HepG2 (cell line): ENCODE measurements around the gene PARD3. TPM values are rescaled to one million over a fixed set of nuclear protein-coding genes. Genes with fewer than 3 reads are reported as not detected.

Source experiments
- DRAP1 ChIP-seq: IDR thresholded peaks from 2 replicates; pipeline ENCODE4 v1.6.1; 2016; ENCODE audit warnings: missing genetic modification reagents, missing compliant biosample characterization
- HNF1A ChIP-seq, 2 experiments: sonication (generic) in 1 of 2; formaldehyde crosslinking in 1 of 2; IDR thresholded peaks; 2 replicates each; pipeline versions ENCODE4 v1.4.0 to v1.6.1; 2016 to 2020; ENCODE audit warnings: borderline replicate concordance in 1 of 2, low read depth in 1 of 2, mild to moderate bottlenecking in 1 of 2, missing genetic modification reagents in 1 of 2
- HNF4G ChIP-seq, 2 experiments: sonication (generic) in 1 of 2; formaldehyde crosslinking in 1 of 2; IDR thresholded peaks; 2 replicates each; pipeline versions ENCODE4 v1.4.0 to v1.6.1; 2011 to 2020; ENCODE audit warnings: borderline replicate concordance in 2 of 2, low read depth in 2 of 2, mild to moderate bottlenecking in 2 of 2, low read length in 1 of 2, missing genetic modification reagents in 1 of 2, moderate library complexity in 1 of 2
- HOMEZ ChIP-seq: IDR thresholded peaks from 2 replicates; pipeline ENCODE4 v1.6.1; 2016; ENCODE audit warnings: low read depth
- NFIC ChIP-seq: IDR thresholded peaks from 2 replicates; pipeline ENCODE4 v1.6.1; 2012; ENCODE audit warnings: mild to moderate bottlenecking, low read length, inconsistent platforms
- PRDM4 ChIP-seq: sonication (generic); formaldehyde crosslinking; IDR thresholded peaks from 2 replicates; pipeline ENCODE4 v1.9.0; 2021; ENCODE audit warnings: missing genetic modification reagents, borderline replicate concordance
- RARG ChIP-seq: sonication (generic); formaldehyde crosslinking; IDR thresholded peaks from 2 replicates; pipeline ENCODE4 v1.4.0; 2020; ENCODE audit warnings: low read depth, mild to moderate bottlenecking, missing genetic modification reagents
- SMAD1 ChIP-seq: sonication (generic); formaldehyde crosslinking; IDR thresholded peaks from 2 replicates; pipeline ENCODE4 v1.4.0; 2020; ENCODE audit warnings: missing genetic modification reagents, low read depth, mild to moderate bottlenecking, borderline replicate concordance
- ZNF33A ChIP-seq: sonication (generic); formaldehyde crosslinking; IDR thresholded peaks from 2 replicates; pipeline ENCODE4 v1.5.1; 2020; ENCODE audit warnings: missing genetic modification reagents, mild to moderate bottlenecking, moderate library complexity, borderline replicate concordance
- polyA plus RNA-seq, 8 experiments: library from polyadenylated mRNA; depleted of rRNA in 3 of 8; stranded (reverse) in 7 of 8; unstranded in 1 of 8; fragments of >200 nt; fragmentation: Illumina TruSeq in 4 of 8; extraction: Trizol in 4 of 8; gene quantifications; 2 replicates each; pipeline versions ENCODE4 v1.2.1 to v1.2.3, GENCODE V29; 2011 to 2016; ENCODE audit warnings: low read depth in 4 of 8, missing spikeins in 1 of 8, mixed read lengths in 1 of 8; ENCODE audit not compliant: insufficient read depth in 1 of 8
- total RNA-seq, 5 experiments: library from RNA; depleted of rRNA; stranded (reverse); fragments of >200 nt; fragmentation: Illumina TruSeq; extraction: Trizol; gene quantifications; 2 replicates each; pipeline ENCODE4 v1.2.3, GENCODE V29; 2016; ENCODE audit warnings: low read depth in 1 of 5
- TF ChIP-seq, protein P1 (sequence below): sonication (generic); formaldehyde crosslinking; IDR thresholded peaks from 2 replicates; pipeline ENCODE4 v1.5.0; 2020; ENCODE audit warnings: mild to moderate bottlenecking, missing genetic modification reagents, borderline replicate concordance

PARD3 gene
- total and polyA plus RNA-seq, 2 of the 13 experiments (the other 11 are each of a cell fraction or from before 2014, with no cell fraction given) = 40.9 to 60.0 TPM

DNA sequence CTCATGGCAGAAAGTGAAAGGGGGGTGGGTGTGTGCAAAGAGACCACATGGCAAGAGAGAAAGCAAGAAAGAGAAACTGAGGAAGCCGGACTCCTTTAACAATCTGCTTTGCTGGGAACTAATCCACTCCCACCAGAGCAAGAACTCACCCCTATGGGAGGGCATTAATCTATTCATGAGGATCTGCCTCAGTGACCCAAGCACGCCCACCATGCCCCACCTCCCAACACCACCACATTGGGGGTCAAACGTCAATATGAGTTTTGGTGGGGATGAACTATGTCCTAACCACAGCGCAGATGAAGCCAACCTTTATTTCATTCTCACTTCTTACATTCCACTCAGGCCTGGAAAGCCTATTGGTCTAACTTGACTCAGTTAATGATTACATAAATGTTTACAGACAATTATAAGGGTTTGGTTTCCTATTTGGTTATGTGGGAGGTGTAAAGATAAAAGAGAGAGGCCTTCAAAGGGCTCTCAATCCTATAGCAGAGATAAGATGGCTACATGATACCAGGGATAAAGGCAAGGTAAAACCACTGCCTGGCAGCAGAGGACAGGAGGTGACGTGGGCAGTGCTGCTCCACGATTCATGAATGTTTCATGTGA lies 601.8 kb downstream of the PARD3 start (continued):
- TF ChIP-seq HNF4G (IDR thresholded peaks at IDR 0.05; ENCODE audit: borderline replicate concordance, low read depth, low read length) (peak; percentile 3; the same call in 1 of the 2 replicates), HNF4G (CRISPR knock-in tag; IDR thresholded peaks at IDR 0.05; ENCODE audit: borderline replicate concordance, low read depth) (no peak), DRAP1 (CRISPR knock-in tag) (no peak), ZNF33A (CRISPR knock-in tag) (no peak), HOMEZ (peak; percentile 98), NFIC (peak; percentile 95), HNF1A (IDR thresholded peaks at IDR 0.05; ENCODE audit: low read depth) (peak; percentile 99), HNF1A (CRISPR knock-in tag; IDR thresholded peaks at IDR 0.05; ENCODE audit: borderline replicate concordance) (peak; percentile 100), RARG (no peak), SMAD1 (CRISPR knock-in tag) (no peak), PRDM4 (no peak)
- TF ChIP-seq, protein P1, sequence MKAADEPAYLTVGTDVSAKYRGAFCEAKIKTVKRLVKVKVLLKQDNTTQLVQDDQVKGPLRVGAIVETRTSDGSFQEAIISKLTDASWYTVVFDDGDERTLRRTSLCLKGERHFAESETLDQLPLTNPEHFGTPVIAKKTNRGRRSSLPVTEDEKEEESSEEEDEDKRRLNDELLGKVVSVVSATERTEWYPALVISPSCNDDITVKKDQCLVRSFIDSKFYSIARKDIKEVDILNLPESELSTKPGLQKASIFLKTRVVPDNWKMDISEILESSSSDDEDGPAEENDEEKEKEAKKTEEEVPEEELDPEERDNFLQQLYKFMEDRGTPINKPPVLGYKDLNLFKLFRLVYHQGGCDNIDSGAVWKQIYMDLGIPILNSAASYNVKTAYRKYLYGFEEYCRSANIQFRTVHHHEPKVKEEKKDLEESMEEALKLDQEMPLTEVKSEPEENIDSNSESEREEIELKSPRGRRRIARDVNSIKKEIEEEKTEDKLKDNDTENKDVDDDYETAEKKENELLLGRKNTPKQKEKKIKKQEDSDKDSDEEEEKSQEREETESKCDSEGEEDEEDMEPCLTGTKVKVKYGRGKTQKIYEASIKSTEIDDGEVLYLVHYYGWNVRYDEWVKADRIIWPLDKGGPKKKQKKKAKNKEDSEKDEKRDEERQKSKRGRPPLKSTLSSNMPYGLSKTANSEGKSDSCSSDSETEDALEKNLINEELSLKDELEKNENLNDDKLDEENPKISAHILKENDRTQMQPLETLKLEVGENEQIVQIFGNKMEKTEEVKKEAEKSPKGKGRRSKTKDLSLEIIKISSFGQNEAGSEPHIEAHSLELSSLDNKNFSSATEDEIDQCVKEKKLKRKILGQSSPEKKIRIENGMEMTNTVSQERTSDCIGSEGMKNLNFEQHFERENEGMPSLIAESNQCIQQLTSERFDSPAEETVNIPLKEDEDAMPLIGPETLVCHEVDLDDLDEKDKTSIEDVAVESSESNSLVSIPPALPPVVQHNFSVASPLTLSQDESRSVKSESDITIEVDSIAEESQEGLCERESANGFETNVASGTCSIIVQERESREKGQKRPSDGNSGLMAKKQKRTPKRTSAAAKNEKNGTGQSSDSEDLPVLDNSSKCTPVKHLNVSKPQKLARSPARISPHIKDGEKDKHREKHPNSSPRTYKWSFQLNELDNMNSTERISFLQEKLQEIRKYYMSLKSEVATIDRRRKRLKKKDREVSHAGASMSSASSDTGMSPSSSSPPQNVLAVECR = no peak; the same call in 1 of the 2 replicates
